Measurements from ENCODE around the gene MRPS18C. TPM values are rescaled to one million over a fixed set of nuclear protein-coding genes. Genes with fewer than 3 reads are reported as not detected.

The MRPS18C gene
- total and polyA plus RNA-seq, 2 donors (not counting 3 experiments of a cell fraction or from before 2014, with no cell fraction given), result 22.2 to 64.8 TPM

GRCh38 chr4:83473966-83474365 lies 18.1 kb downstream of the MRPS18C start:
- dilution Hi-C loops (cut with MboI; ENCODE audit: extremely low pct_ligation_motif_present, low sequenced_read_pairs), result no loop called here
- Histone ChIP-seq H3K27me3 (ENCODE audit: control insufficient read depth in 2 of 2, insufficient read depth in 2 of 2, low read length in 2 of 2) (no peaks in the 10 kb centered on the region), H3K27ac (ENCODE audit: insufficient read depth, low read depth, low read length) (no peak overlapping the region), H3K36me3 (ENCODE audit: control insufficient read depth in 2 of 2, extremely low read depth in 1 of 2, insufficient read depth in 2 of 2, low read length in 2 of 2) (peaks cover 0 to 3% of the 10 kb centered on the region in 2 experiments), H3K9me1 (replicated peaks; ENCODE audit: control insufficient read depth, extremely low read depth, insufficient read depth, low read length) (no peaks in the 10 kb centered on the region), H3K4me2 (ENCODE audit: insufficient read depth, low read length) (no peak overlapping the region), H2AFZ (ENCODE audit: low read depth, low read length) (no peak overlapping the region), H3K9me3 (replicated peaks; ENCODE audit: control insufficient read depth, insufficient read depth, low read length) (no peaks in the 10 kb centered on the region), H4K20me1 (replicated peaks; ENCODE audit: control insufficient read depth, extremely low read depth, insufficient read depth, low read length) (no peaks in the 10 kb centered on the region), H3K9ac (replicated peaks; ENCODE audit: extremely low read depth, insufficient read depth, low read length) (no peak overlapping the region), H3K79me2 (ENCODE audit: control insufficient read depth, insufficient read depth, low read length) (no peaks in the 10 kb centered on the region), H3K4me1 (ENCODE audit: control insufficient read depth, extremely low read depth, insufficient read depth, low read length) (no peaks in the 10 kb centered on the region), H3K4me3 (replicated peaks in 1 of 3; ENCODE audit: insufficient read depth in 1 of 3, low read depth in 1 of 3, low read length in 3 of 3) (no peak overlapping the region)
- BruUV-seq (replicated peaks), result no TSS peak
- intact Hi-C loops (cut with micrococcal nuclease), result no loop called here
- FAIRE-seq (no peak), DNase-seq (ENCODE audit: low read depth, low spot score) (no peak)
- CTCF ChIA-PET, result interaction anchor here (1.8 kb wide), 1 partner anchor 19 kb away, joined by 6 read pairs; no protein-coding TSS in a partner anchor
- POLR2A ChIA-PET, result no interaction called here
- TF ChIP-seq POLR2A (IDR thresholded peaks at IDR 0.05; ENCODE audit: low read depth, low read length), result no peak
- no peak for TF ChIP-seq JUN (IDR thresholded peaks at IDR 0.05; ENCODE audit: borderline replicate concordance, insufficient read depth, insufficient read length, low read depth)
- TF ChIP-seq MYC (IDR thresholded peaks at IDR 0.05; ENCODE audit: low read depth, low read length), result no peak
- no peak for TF ChIP-seq CTCF (IDR thresholded peaks at IDR 0.05; ENCODE audit: extremely low read depth in 1 of 2, insufficient read depth in 1 of 2, low read depth in 1 of 2, low read length in 2 of 2)
- TF ChIP-seq MAX (IDR thresholded peaks at IDR 0.05; ENCODE audit: insufficient read depth, insufficient read length), result no peak
- no peak for TF ChIP-seq GATA2 (IDR thresholded peaks at IDR 0.05; ENCODE audit: insufficient read depth, insufficient read length, low read depth, low read length)
- TF ChIP-seq POLR2AphosphoS5 (IDR thresholded peaks at IDR 0.05; ENCODE audit: insufficient read depth, low read depth, low read length), result no peak
- no peak for TF ChIP-seq FOS (IDR thresholded peaks at IDR 0.05; ENCODE audit: borderline replicate concordance, insufficient read depth, low read length)
- no peak for TF ChIP-seq EZH2 (IDR thresholded peaks at IDR 0.05; ENCODE audit: borderline replicate concordance, low read depth, low read length, severe bottlenecking)

Measured in endothelial cell of umbilical vein (primary cell).